ENCODE data around the gene FOXD4L6. TPM values are rescaled to one million over a fixed set of nuclear protein-coding genes. Genes with fewer than 3 reads are reported as not detected.
"Not testable (repeated sequence)": the region's sequence is repeated elsewhere in the genome, so short reads cannot be mapped to it uniquely, and the experiment has no call there.

The FOXD4L6 gene
- total RNA-seq, 2 donors from 2014 or later = not detected

DNA sequence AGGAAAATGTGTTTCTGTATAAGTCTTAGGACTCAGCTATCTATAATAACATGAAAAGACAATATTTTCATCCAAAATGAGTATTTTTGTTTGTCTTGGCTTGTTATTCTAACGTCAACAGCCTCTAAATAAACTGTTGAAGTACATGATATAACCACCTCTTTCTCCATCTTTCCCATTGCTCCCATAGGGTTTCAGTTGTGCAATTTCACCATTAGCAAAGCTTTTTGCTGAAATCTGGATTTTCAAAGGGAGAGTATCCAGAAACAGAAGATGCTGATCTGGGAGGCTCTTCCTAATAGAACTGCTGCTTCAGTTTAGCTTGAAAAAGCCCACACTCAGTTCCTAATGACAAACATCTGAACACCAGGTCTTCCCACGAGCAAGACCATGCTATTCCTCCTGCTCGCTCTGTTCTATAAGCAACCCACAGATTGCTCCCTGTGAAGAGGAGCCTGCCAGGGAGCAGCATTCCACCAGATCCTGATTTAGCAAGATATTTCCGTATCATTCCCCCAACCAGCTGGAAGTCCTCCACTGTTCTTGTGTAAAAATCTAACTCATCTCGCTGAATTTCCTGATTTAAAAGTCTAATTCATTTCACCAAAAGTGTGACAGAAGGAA, 41.2 kb downstream of the FOXD4L6 start:
- not testable (repeated sequence) for H3K4me3 Mint-ChIP-seq; ATAC-seq (replicated peaks); H3K27ac Mint-ChIP-seq; H3K9me3 Mint-ChIP-seq; H3K4me1 Mint-ChIP-seq; H3K36me3 Mint-ChIP-seq (ENCODE audit: low read depth)
- peaks cover 20% of the 10 kb centered on the region for H3K27me3 Mint-ChIP-seq

DNA sequence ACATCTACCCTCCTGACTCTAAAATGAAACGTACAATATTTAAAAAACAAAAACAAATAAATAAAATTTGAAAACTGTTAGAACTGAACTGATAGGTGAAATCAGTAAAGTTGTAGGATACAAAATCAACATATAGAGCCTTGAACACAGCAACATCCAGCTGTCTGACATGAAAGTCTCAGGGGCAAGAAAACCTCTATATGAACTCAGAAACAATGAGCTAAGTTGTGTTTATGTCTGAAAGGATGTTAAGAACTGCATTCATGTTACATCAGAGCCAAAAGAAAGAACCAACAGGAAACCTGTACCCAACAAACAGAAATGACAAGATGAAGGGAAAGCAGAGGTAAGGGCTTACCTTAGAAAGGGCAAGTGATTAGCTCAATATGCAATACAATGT, 41.8 kb downstream of the FOXD4L6 start:
- not testable (repeated sequence) for H3K4me1 Mint-ChIP-seq; ATAC-seq (replicated peaks); H3K27ac Mint-ChIP-seq; H3K36me3 Mint-ChIP-seq (ENCODE audit: low read depth); H3K9me3 Mint-ChIP-seq; H3K4me3 Mint-ChIP-seq
- H3K27me3 Mint-ChIP-seq = peaks cover 20% of the 10 kb centered on the region

DNA sequence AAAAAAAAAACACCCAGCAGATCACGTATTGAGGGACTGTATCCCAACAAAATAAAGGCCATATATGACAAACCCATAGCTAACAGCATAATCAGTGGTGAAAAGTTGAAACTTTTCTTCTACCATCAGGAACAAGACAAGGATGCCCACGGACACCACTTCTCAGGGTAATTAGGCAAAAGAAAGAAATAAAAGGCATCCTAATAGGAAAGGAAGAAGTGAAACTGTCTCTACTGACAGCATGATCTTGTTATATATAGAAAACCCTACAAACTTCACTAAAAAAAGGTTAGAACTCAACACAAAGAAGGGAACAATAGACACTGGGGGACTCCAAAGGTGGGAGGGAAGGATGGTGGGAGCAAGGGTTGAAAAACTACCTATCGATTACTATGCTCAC, 42.3 kb downstream of the FOXD4L6 start:
- H3K4me3 Mint-ChIP-seq; H3K9me3 Mint-ChIP-seq; H3K4me1 Mint-ChIP-seq; H3K36me3 Mint-ChIP-seq (ENCODE audit: low read depth); H3K27ac Mint-ChIP-seq; ATAC-seq (replicated peaks): not testable (repeated sequence)
- H3K27me3 Mint-ChIP-seq = peaks cover 20% of the 10 kb centered on the region

DNA sequence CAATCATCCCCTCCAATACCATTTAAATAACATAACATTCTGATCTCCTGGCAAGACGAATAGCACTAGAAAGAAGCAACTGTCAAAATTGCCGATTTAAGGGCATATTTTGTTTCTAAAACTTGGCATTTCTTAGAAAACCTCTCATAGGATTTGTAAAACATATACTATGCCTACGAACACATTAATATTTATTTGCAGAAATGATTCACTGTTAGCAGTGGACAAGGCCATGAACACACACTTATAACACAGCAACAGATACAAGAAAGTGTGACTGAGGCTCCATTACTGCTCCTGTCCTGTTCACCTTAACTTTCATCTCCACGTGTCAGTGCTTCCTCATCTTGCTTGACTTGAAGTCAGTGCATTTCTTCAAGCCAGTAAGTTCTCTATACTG, 46.1 kb downstream of the FOXD4L6 start:
- not testable (repeated sequence) for H3K36me3 Mint-ChIP-seq (ENCODE audit: low read depth); ATAC-seq (replicated peaks); H3K4me3 Mint-ChIP-seq; H3K4me1 Mint-ChIP-seq; H3K9me3 Mint-ChIP-seq; H3K27ac Mint-ChIP-seq
- peaks cover 15% of the 10 kb centered on the region for H3K27me3 Mint-ChIP-seq

DNA sequence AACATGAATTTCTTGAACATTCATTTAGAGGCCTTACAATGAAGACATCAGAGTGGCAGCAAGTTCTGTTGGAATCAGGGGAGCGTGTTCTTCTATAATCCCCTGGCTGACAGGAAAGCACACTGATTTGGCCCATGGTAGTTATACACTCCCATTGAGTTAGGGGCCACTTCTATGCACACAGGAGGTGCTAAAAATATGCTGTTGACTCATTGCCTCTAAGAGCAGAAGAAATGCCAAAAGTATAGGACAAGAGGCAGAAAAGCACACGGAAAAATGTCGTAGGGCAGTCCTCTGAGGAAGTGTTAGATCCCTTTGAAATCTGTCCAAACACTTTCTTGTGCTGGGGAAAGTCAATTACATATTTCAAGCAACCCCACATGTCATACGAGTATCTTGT, 49.0 kb downstream of the FOXD4L6 start:
- H3K4me1 Mint-ChIP-seq; H3K36me3 Mint-ChIP-seq (ENCODE audit: low read depth); ATAC-seq (replicated peaks); H3K9me3 Mint-ChIP-seq; H3K27ac Mint-ChIP-seq; H3K4me3 Mint-ChIP-seq: not testable (repeated sequence)
- peaks cover 25% of the 10 kb centered on the region for H3K27me3 Mint-ChIP-seq

DNA sequence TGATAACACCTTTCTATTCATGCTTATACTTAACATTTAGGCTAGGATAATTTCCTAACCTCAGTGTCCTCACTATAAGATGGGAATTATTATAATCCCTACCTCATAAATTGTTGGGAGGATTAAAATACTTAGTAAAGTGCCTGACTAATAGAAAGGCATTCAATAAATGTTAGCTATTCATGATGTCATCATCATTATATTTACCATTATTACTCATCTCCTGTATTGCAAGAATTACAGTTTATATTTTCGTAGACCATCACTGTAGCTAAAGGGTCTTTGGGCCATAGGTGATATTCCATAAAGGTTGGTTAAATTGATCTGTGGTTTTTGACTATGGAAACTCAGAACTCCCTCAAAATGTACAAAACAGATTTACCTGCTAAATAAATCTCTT, 50.9 kb downstream of the FOXD4L6 start:
- not testable (repeated sequence) for H3K27ac Mint-ChIP-seq

More for the DNA sequence above, 50.9 kb downstream of the FOXD4L6 start:
- not testable (repeated sequence) for H3K4me1 Mint-ChIP-seq; H3K9me3 Mint-ChIP-seq; H3K4me3 Mint-ChIP-seq; ATAC-seq (replicated peaks); H3K36me3 Mint-ChIP-seq (ENCODE audit: low read depth)
- H3K27me3 Mint-ChIP-seq = peaks cover 30% of the 10 kb centered on the region

Other genes starting within 250 kb of the FOXD4L6 start
- gene ZNG1F, start 60.6 kb upstream of the FOXD4L6 start, total RNA-seq = 10 to 100 TPM; 12.2 to 13.0 TPM